WTC11 (cell line): ENCODE results near the gene PTGR2.
"Not testable (repeated sequence)": the region's sequence is repeated elsewhere in the genome, so short reads cannot be mapped to it uniquely, and the experiment has no call there.

Source experiments
- E2F5 ChIP-seq: sonication (generic); formaldehyde crosslinking; IDR thresholded peaks from 2 replicates; pipeline ENCODE4 v1.8.1; 2022; ENCODE audit warnings: mild to moderate bottlenecking, moderate library complexity, missing genetic modification reagents
- SMAD4 ChIP-seq: sonication (generic); formaldehyde crosslinking; IDR thresholded peaks from 2 replicates; pipeline ENCODE4 v1.8.0; 2022; ENCODE audit warnings: mild to moderate bottlenecking, missing genetic modification reagents
- ZBTB43 ChIP-seq: sonication (generic); formaldehyde crosslinking; IDR thresholded peaks from 2 replicates; pipeline ENCODE4 v1.8.1; 2023; ENCODE audit warnings: mild to moderate bottlenecking, missing genetic modification reagents
- TF ChIP-seq, protein P1 (sequence below): sonication (generic); formaldehyde crosslinking; IDR thresholded peaks from 2 replicates; pipeline ENCODE4 v1.8.0; 2022; ENCODE audit warnings: mild to moderate bottlenecking, missing genetic modification reagents
- TF ChIP-seq, protein P2 (sequence below): fragments of 200-600 bp; IDR thresholded peaks from 2 replicates; pipeline ENCODE4 v1.8.0; 2022; ENCODE audit warnings: antibody characterized with exemption
- TF ChIP-seq, protein P3 (sequence below): sonication (generic); formaldehyde crosslinking; IDR thresholded peaks from 2 replicates; pipeline ENCODE4 v1.8.1; 2022; ENCODE audit warnings: low read depth, mild to moderate bottlenecking, moderate library complexity, missing genetic modification reagents, borderline replicate concordance

DNA sequence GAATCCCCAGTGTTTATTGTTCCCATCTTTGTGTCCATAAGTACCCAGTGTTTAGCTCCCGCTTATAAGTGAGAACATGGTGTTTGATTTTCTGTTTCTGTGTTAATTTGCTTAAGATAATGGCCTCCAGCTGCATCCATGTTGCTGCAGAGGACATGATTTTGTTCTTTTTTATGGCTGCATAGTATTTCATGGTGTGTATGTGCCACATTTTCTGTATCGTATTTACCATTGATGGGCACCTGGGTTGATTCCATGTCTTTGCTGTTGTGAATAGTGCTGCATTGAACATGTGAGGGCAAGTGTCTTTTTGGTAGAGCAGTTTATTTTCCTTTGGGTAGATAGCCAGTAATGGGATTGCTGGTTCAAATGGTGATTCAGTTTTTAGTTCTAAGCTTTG, 67.8 kb downstream of the PTGR2 start:
- TF ChIP-seq, protein P1, sequence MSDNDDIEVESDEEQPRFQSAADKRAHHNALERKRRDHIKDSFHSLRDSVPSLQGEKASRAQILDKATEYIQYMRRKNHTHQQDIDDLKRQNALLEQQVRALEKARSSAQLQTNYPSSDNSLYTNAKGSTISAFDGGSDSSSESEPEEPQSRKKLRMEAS (CRISPR knock-in tag), result not testable (repeated sequence)
- TF ChIP-seq E2F5; SMAD4 (CRISPR knock-in tag); ZBTB43 (CRISPR knock-in tag): not testable (repeated sequence)
- TF ChIP-seq, protein P2, sequence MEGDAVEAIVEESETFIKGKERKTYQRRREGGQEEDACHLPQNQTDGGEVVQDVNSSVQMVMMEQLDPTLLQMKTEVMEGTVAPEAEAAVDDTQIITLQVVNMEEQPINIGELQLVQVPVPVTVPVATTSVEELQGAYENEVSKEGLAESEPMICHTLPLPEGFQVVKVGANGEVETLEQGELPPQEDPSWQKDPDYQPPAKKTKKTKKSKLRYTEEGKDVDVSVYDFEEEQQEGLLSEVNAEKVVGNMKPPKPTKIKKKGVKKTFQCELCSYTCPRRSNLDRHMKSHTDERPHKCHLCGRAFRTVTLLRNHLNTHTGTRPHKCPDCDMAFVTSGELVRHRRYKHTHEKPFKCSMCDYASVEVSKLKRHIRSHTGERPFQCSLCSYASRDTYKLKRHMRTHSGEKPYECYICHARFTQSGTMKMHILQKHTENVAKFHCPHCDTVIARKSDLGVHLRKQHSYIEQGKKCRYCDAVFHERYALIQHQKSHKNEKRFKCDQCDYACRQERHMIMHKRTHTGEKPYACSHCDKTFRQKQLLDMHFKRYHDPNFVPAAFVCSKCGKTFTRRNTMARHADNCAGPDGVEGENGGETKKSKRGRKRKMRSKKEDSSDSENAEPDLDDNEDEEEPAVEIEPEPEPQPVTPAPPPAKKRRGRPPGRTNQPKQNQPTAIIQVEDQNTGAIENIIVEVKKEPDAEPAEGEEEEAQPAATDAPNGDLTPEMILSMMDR, result not testable (repeated sequence)
- TF ChIP-seq, protein P3, sequence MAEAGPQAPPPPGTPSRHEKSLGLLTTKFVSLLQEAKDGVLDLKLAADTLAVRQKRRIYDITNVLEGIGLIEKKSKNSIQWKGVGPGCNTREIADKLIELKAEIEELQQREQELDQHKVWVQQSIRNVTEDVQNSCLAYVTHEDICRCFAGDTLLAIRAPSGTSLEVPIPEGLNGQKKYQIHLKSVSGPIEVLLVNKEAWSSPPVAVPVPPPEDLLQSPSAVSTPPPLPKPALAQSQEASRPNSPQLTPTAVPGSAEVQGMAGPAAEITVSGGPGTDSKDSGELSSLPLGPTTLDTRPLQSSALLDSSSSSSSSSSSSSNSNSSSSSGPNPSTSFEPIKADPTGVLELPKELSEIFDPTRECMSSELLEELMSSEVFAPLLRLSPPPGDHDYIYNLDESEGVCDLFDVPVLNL, result not testable (repeated sequence)
